Choroid plexus epithelial cell (primary cell): ENCODE measurements around the gene AK8.

Source experiments
- DNase-seq: peaks from one replicate; pipeline ENCODE4 v3.0.0-alpha.2; 2010; ENCODE audit warnings: low read depth
- H3K4me3 ChIP-seq: 2 replicates; pipeline ENCODE4 v1.5.1; 2011; ENCODE audit warnings: low read depth, mild to moderate bottlenecking, control low read depth, low read length, moderate library complexity
- TF ChIP-seq, protein P1 (sequence below): conservative IDR thresholded peaks from 2 replicates; pipeline ENCODE4 v1.5.1; 2011; ENCODE audit warnings: low read depth, mild to moderate bottlenecking, control low read depth, inconsistent platforms, low read length, moderate library complexity

AK8 gene

GRCh38 chr9:132820169-132820944 is 57.7 kb downstream of the AK8 start:
- no peak for DNase-seq
- TF ChIP-seq, protein P1, sequence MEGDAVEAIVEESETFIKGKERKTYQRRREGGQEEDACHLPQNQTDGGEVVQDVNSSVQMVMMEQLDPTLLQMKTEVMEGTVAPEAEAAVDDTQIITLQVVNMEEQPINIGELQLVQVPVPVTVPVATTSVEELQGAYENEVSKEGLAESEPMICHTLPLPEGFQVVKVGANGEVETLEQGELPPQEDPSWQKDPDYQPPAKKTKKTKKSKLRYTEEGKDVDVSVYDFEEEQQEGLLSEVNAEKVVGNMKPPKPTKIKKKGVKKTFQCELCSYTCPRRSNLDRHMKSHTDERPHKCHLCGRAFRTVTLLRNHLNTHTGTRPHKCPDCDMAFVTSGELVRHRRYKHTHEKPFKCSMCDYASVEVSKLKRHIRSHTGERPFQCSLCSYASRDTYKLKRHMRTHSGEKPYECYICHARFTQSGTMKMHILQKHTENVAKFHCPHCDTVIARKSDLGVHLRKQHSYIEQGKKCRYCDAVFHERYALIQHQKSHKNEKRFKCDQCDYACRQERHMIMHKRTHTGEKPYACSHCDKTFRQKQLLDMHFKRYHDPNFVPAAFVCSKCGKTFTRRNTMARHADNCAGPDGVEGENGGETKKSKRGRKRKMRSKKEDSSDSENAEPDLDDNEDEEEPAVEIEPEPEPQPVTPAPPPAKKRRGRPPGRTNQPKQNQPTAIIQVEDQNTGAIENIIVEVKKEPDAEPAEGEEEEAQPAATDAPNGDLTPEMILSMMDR = no peak
- no peak overlapping the region for H3K4me3 ChIP-seq

DNA sequence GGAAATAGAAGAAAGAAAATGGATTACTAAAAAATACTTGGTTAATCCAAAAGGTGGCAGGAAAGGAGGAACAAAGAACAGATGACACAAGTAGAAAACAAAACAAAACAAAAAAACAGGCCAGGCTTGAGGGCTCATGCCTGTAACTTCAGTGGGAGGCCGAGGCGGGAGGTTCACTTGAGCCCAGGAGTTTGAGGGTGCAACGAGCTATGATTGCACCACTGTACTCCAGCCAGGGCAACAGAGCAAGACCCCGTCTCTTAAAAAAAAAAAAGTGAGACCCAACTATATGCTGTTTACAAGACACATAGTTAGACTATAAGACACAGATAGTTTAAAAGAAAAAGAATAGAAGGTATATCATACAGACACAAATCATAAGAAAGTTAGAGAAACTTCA is 59.5 kb downstream of the AK8 start:
- no peak for DNase-seq

DNA sequence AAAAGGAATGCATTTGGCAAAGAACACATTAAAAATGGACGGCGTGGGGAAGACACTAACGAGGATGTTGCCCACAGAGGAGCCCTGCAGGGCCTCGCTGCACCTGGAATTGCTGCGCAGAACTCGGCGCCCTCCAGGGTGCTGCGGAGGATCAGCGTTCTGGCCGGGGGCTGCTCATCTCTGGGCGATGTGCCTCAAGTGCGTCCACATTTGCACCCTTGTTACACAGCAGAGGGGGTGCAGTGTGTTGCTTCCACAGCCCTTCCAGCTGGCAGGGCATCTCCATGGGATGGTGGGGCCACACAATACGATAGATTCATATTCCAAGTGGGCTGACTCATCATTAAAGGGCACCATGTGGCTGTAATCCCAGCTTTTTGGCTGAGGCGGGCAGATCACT is 63.1 kb downstream of the AK8 start:
- TF ChIP-seq, protein P1 = no peak
- DNase-seq = no peak
- no peak overlapping the region for H3K4me3 ChIP-seq

More for the DNA sequence above, 59.5 kb downstream of the AK8 start:
- no peak overlapping the region for H3K4me3 ChIP-seq
- TF ChIP-seq, protein P1 = no peak

GRCh38 chr9:132813115-132813771 is 64.8 kb downstream of the AK8 start:
- TF ChIP-seq, protein P1 = no peak
- no peak for DNase-seq
- H3K4me3 ChIP-seq = no peak overlapping the region

DNA sequence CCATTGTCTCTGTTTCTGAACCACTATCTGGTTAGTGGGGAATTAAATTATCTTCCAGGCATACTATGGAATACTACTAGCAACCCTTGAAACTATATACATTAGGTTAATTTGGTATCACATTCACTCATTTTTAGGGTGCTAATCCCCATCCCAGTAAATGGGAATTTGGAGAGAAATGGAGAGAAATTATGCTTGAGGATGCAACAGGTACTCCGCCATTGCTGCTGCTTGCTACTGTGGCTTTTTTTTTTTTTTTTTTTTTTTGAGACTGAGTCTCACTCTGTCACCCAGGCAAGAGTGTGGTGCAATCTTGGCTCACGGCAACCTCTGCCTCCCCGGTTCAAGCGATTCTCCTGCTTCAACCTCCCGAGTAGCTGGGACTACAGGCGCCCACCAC is 66.1 kb downstream of the AK8 start:
- H3K4me3 ChIP-seq = no peak overlapping the region
- TF ChIP-seq, protein P1 = no peak
- no peak for DNase-seq

DNA sequence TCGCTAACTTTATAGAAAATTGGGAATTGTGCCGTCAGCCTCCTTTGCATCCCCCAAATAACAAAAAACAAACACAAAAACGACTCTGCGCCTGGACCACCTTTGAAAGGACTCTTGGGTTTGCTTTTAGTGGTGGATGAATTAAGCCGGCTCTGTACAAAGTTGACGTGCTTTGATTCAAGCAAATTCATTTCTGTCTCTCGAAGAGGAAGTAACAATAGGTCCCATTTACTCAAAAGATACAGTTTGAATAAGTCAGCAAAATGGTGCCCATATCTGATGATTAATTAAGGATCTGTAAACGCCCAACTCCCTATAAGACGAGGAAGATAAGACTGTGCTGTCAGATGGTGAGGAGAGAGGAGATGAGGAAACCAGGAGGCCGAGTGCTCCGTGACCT is 67.8 kb downstream of the AK8 start:
- TF ChIP-seq, protein P1 = no peak
- H3K4me3 ChIP-seq = no peak overlapping the region
- no peak for DNase-seq

DNA sequence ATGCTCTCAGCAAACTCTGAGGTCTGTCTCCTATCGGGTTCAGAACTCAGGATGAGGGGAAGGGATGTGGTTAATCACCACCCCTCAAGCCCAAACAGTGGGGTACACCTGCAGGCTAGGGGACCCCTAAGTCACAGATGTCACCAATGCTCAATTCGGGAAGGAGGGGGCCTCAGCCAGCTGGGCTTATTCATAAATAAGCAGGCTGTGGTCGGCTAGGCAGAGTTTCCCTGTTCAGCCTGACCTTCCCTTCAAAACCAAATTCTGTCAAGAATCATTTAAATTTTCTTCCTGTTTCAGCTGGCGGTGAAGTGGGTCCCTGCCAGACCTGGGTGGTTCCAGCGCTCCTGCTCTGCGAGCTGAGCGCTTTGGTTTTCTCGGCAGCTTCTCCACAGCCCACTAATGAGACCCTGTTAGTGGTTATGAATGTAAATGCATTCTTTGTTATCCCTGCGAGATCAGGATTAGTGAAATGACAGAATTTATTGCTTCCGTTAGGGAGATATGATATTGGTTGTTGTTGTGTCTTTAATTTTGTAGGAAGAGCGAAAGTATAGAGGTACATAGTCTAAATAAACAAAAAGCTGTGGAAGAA is 68.3 kb downstream of the AK8 start:
- H3K4me3 ChIP-seq = no peak overlapping the region
- DNase-seq = no peak
- TF ChIP-seq, protein P1 = no peak
